Measurements from ENCODE around the gene SIGLEC11. TPM values are rescaled to one million over a fixed set of nuclear protein-coding genes. Genes with fewer than 3 reads are reported as not detected.

SIGLEC11 gene
- total RNA-seq, 1 experiment from 2014 or later, result not detected

- Histone ChIP-seq H3K27me3 (replicated peaks; ENCODE audit: control insufficient read depth, insufficient read depth, low read length) (no peaks in the 10 kb centered on the region), H3K4me3 (ENCODE audit: low read depth, low read length) (no peak overlapping the region), H3K36me3 (ENCODE audit: control insufficient read depth, insufficient read depth, low read length) (peaks cover 2% of the 10 kb centered on the region; the same call in 1 of the 2 replicates), H3K4me1 (no peaks in the 10 kb centered on the region), H3K9me3 (no peaks in the 10 kb centered on the region)
- H3K27ac Mint-ChIP-seq (ENCODE audit: unreplicated experiment), result no peak overlapping the region
- H3K36me3 Mint-ChIP-seq (ENCODE audit: insufficient read depth, unreplicated experiment), result peaks cover 39% of the 10 kb centered on the region
- no TSS peak for BruUV-seq (replicated peaks)
- TF ChIP-seq CTCF (IDR thresholded peaks at IDR 0.05; ENCODE audit: insufficient read depth in 1 of 2, low read depth in 1 of 2, low read length in 1 of 2, severe bottlenecking in 1 of 2, unreplicated experiment in 1 of 2), result no peak
- H3K27me3 Mint-ChIP-seq (ENCODE audit: insufficient read depth, unreplicated experiment), result no peaks in the 10 kb centered on the region
- no peak overlapping the region for H3K4me3 Mint-ChIP-seq (ENCODE audit: unreplicated experiment)
- no peak for DNase-seq
- CTCF ChIA-PET, result no interaction called here
- no peaks in the 10 kb centered on the region for H3K4me1 Mint-ChIP-seq (ENCODE audit: low read depth, unreplicated experiment)
- POLR2A ChIA-PET, result no interaction called here
- intact Hi-C loops (cut with micrococcal nuclease; ENCODE audit: unreplicated experiment), result no loop called here
- H3K9me3 Mint-ChIP-seq (ENCODE audit: unreplicated experiment), result no peaks in the 10 kb centered on the region
Observed at GRCh38 chr19:50003254-50003788, 42.3 kb upstream of the SIGLEC11 start.

GRCh38 chr19:50002386-50002960 lies 41.5 kb upstream of the SIGLEC11 start:
- Mint-ChIP-seq H3K9me3 (ENCODE audit: unreplicated experiment) (no peaks in the 10 kb centered on the region), H3K36me3 (ENCODE audit: insufficient read depth, unreplicated experiment) (peaks cover 40% of the 10 kb centered on the region), H3K27me3 (ENCODE audit: insufficient read depth, unreplicated experiment) (no peaks in the 10 kb centered on the region), H3K4me1 (ENCODE audit: low read depth, unreplicated experiment) (no peaks in the 10 kb centered on the region), H3K4me3 (ENCODE audit: unreplicated experiment) (no peak overlapping the region), H3K27ac (ENCODE audit: unreplicated experiment) (no peak overlapping the region)
- no TSS peak for BruUV-seq (replicated peaks)
- Histone ChIP-seq H3K36me3 (ENCODE audit: control insufficient read depth, insufficient read depth, low read length) (peaks cover 2% of the 10 kb centered on the region; the same call in 1 of the 2 replicates), H3K4me3 (ENCODE audit: low read depth, low read length) (no peak overlapping the region), H3K9me3 (no peaks in the 10 kb centered on the region), H3K4me1 (no peaks in the 10 kb centered on the region), H3K27me3 (replicated peaks; ENCODE audit: control insufficient read depth, insufficient read depth, low read length) (no peaks in the 10 kb centered on the region)
- intact Hi-C loops (cut with micrococcal nuclease; ENCODE audit: unreplicated experiment), result no loop called here
- DNase-seq, result no peak
- ChIA-PET CTCF (no interaction called here), POLR2A (no interaction called here)
- no peak for TF ChIP-seq CTCF (IDR thresholded peaks at IDR 0.05; ENCODE audit: insufficient read depth in 1 of 2, low read depth in 1 of 2, low read length in 1 of 2, severe bottlenecking in 1 of 2, unreplicated experiment in 1 of 2)

- ChIA-PET CTCF (interaction anchor here (1.0 kb wide), 1 partner anchor 24 kb away, joined by 4 read pairs; the partner anchor contains the start of gene ZNF473), POLR2A (no interaction called here)
- Histone ChIP-seq H3K9me3 (no peaks in the 10 kb centered on the region), H3K27me3 (replicated peaks; ENCODE audit: control insufficient read depth, insufficient read depth, low read length) (no peaks in the 10 kb centered on the region), H3K4me1 (no peaks in the 10 kb centered on the region), H3K4me3 (ENCODE audit: low read depth, low read length) (no peak overlapping the region), H3K36me3 (ENCODE audit: control insufficient read depth, insufficient read depth, low read length) (peaks cover 2% of the 10 kb centered on the region; the same call in 1 of the 2 replicates)
- BruUV-seq (replicated peaks), result no TSS peak
- Mint-ChIP-seq H3K36me3 (ENCODE audit: insufficient read depth, unreplicated experiment) (peaks cover 36% of the 10 kb centered on the region), H3K9me3 (ENCODE audit: unreplicated experiment) (no peaks in the 10 kb centered on the region), H3K4me1 (ENCODE audit: low read depth, unreplicated experiment) (no peaks in the 10 kb centered on the region), H3K27me3 (ENCODE audit: insufficient read depth, unreplicated experiment) (no peaks in the 10 kb centered on the region), H3K4me3 (ENCODE audit: unreplicated experiment) (no peak overlapping the region), H3K27ac (ENCODE audit: unreplicated experiment) (no peak overlapping the region)
- DNase-seq, result no peak
- TF ChIP-seq CTCF (IDR thresholded peaks at IDR 0.05; ENCODE audit: insufficient read depth in 1 of 2, low read depth in 1 of 2, low read length in 1 of 2, severe bottlenecking in 1 of 2, unreplicated experiment in 1 of 2), result no peak
- intact Hi-C loops (cut with micrococcal nuclease; ENCODE audit: unreplicated experiment), result no loop called here
Observed at GRCh38 chr19:50001775-50002174, 40.8 kb upstream of the SIGLEC11 start.
